Thoracic aorta (tissue), 2 donors: ENCODE results near the gene RALGAPA1. TPM values are rescaled to one million over a fixed set of nuclear protein-coding genes. Genes with fewer than 3 reads are reported as not detected.

Experiments
- ATAC-seq: fragments of 150-250 bp; one replicate; pipeline ENCODE4 v1.8.0; 2017; ENCODE audit warnings: low read depth; ENCODE audit not compliant: insufficient number of reproducible peaks, low FRiP score
- DNase-seq: peaks from one replicate; pipeline ENCODE4 v3.0.0-alpha.2; 2020; ENCODE audit warnings: low spot score
- H3K27ac ChIP-seq, 2 donors: fragments of 200-600 bp; sonication (generic); 1 replicate in 1 of 2; 2 replicates in 1 of 2; pipeline ENCODE4 v1.5.1; 2016; ENCODE audit warnings: mild to moderate bottlenecking in 2 of 2, moderate library complexity in 2 of 2
- H3K27me3 ChIP-seq: fragments of 200-600 bp; sonication (generic); replicated peaks from 2 replicates; pipeline ENCODE4 v1.6.0; 2016; ENCODE audit warnings: mild to moderate bottlenecking; ENCODE audit not compliant: insufficient read depth
- H3K36me3 ChIP-seq: fragments of 200-600 bp; sonication (generic); one replicate; pipeline ENCODE4 v1.5.1; 2016
- H3K4me1 ChIP-seq, 2 donors: fragments of 200-600 bp; sonication (generic); 1 replicate in 1 of 2; 2 replicates in 1 of 2; pipeline versions ENCODE4 v1.5.1 to v1.6.0; 2016; ENCODE audit warnings: low read depth in 2 of 2, mild to moderate bottlenecking in 1 of 2; ENCODE audit not compliant: control insufficient read depth in 1 of 2
- H3K4me3 ChIP-seq: fragments of 200-600 bp; sonication (generic); 2 replicates; pipeline ENCODE4 v1.5.1; 2016; ENCODE audit warnings: mild to moderate bottlenecking
- H3K9me3 ChIP-seq: fragments of 200-600 bp; sonication (generic); 2 replicates; pipeline ENCODE4 v1.5.1; 2016
- total RNA-seq, 2 donors: library from RNA; depleted of rRNA; stranded (reverse); fragments of >200 nt; gene quantifications; one replicate each; pipeline versions ENCODE4 v1.1.0 to v1.2.3, GENCODE V29; 2016
- TF ChIP-seq, protein P1 (sequence below): fragments of 200-600 bp; sonication (generic); IDR thresholded peaks from one replicate; pipeline ENCODE4 v1.5.1; 2019; ENCODE audit warnings: antibody characterized with exemption

Gene RALGAPA1
- total RNA-seq, 2 donors from 2014 or later = 73.2 to 88.0 TPM

- TF ChIP-seq, protein P1, sequence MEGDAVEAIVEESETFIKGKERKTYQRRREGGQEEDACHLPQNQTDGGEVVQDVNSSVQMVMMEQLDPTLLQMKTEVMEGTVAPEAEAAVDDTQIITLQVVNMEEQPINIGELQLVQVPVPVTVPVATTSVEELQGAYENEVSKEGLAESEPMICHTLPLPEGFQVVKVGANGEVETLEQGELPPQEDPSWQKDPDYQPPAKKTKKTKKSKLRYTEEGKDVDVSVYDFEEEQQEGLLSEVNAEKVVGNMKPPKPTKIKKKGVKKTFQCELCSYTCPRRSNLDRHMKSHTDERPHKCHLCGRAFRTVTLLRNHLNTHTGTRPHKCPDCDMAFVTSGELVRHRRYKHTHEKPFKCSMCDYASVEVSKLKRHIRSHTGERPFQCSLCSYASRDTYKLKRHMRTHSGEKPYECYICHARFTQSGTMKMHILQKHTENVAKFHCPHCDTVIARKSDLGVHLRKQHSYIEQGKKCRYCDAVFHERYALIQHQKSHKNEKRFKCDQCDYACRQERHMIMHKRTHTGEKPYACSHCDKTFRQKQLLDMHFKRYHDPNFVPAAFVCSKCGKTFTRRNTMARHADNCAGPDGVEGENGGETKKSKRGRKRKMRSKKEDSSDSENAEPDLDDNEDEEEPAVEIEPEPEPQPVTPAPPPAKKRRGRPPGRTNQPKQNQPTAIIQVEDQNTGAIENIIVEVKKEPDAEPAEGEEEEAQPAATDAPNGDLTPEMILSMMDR = no peak
- ATAC-seq (no peak), DNase-seq (no peak)
- no peak overlapping the region for H3K27ac ChIP-seq
- peaks cover 24% of the 10 kb centered on the region for H3K36me3 ChIP-seq
- no peaks in the 10 kb centered on the region for H3K4me1 ChIP-seq
- no peak overlapping the region for H3K4me3 ChIP-seq
- no peaks in the 10 kb centered on the region for H3K27me3 ChIP-seq
- no peaks in the 10 kb centered on the region for H3K9me3 ChIP-seq
Observed at GRCh38 chr14:35752380-35752779, 56.7 kb downstream of the RALGAPA1 start.

DNA sequence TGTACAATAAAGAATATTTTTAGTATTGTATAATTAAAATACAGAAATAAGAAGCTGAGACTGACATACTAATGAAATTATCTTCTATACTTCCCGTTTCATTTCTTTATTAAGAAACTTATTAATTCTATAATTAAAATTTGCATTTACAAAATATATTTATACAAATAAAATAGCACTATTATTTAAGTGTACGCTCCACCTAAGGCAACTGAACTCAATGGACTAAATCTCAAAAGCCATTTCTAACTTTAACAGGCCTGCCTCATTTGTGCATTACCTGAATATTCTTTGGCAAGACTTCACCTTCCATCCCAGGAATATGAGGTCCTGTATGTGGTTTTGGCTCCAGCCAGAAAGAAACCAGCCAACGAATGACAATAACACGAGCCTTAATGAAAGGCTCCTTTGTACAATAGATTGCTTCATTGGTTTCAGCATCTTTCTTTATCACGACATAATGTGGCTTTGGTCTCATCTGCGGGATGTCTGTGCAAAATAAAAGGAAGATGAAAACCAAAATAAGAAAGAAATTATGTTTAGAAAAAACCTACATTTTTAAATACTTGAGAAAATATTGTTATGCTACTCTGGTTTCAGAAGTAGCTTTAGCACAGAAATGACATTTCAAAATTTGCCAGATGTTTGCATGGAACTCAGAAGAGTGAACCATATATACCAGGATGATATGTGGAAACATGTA, 58.7 kb downstream of the RALGAPA1 start:
- H3K4me1 ChIP-seq = no peaks in the 10 kb centered on the region
- no peaks in the 10 kb centered on the region for H3K27me3 ChIP-seq
- no peak overlapping the region for H3K4me3 ChIP-seq
- ATAC-seq (no peak), DNase-seq (no peak)
- peaks cover 13% of the 10 kb centered on the region for H3K36me3 ChIP-seq
- H3K27ac ChIP-seq = no peak overlapping the region
- no peaks in the 10 kb centered on the region for H3K9me3 ChIP-seq
- TF ChIP-seq, protein P1 = no peak

- no peak overlapping the region for H3K4me3 ChIP-seq
- DNase-seq (no peak), ATAC-seq (no peak)
- no peaks in the 10 kb centered on the region for H3K4me1 ChIP-seq
- peaks cover 3% of the 10 kb centered on the region for H3K36me3 ChIP-seq
- no peaks in the 10 kb centered on the region for H3K9me3 ChIP-seq
- H3K27me3 ChIP-seq = no peaks in the 10 kb centered on the region
- TF ChIP-seq, protein P1 = no peak
- no peak overlapping the region for H3K27ac ChIP-seq
Observed at GRCh38 chr14:35747379-35747778, 61.7 kb downstream of the RALGAPA1 start.

GRCh38 chr14:35742442-35742841, 66.7 kb downstream of the RALGAPA1 start:
- ATAC-seq (no peak), DNase-seq (no peak)
- Histone ChIP-seq H3K4me1 (no peaks in the 10 kb centered on the region), H3K9me3 (no peaks in the 10 kb centered on the region), H3K4me3 (no peak overlapping the region), H3K27ac (no peak overlapping the region), H3K36me3 (peaks cover 3% of the 10 kb centered on the region), H3K27me3 (no peaks in the 10 kb centered on the region)
- TF ChIP-seq, protein P1 = no peak

DNA sequence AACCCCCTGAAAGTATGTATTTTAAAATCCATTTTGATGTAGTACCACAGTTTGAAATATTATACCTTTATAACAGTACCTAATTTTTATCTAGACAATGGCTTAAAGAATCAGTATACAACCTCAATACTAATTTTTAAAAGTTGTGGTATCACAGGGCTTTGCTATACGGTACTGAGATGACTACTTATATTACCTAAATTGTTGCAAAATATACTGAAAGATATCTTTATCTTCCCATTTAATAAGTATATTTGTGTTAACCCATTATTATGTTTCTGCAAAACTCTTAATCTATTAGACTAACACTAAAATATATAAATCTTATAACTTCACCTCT, 67.1 kb downstream of the RALGAPA1 start:
- Histone ChIP-seq H3K4me3 (no peak overlapping the region), H3K27ac (no peak overlapping the region), H3K36me3 (peaks cover 3% of the 10 kb centered on the region), H3K27me3 (no peaks in the 10 kb centered on the region), H3K4me1 (no peaks in the 10 kb centered on the region), H3K9me3 (no peaks in the 10 kb centered on the region)
- TF ChIP-seq, protein P1 = no peak
- ATAC-seq (no peak), DNase-seq (no peak)
